Activated CD4-positive, alpha-beta T cell treated with anti-CD3 and anti-CD28 coated beads for 24 hours (primary cell): ENCODE data around the gene G3BP2.

Experiments
- DNase-seq, 2 donors: peaks; one replicate each; pipeline ENCODE4 v3.0.0-alpha.2; 2020; ENCODE audit warnings: low read depth in 2 of 2

Gene G3BP2

DNA sequence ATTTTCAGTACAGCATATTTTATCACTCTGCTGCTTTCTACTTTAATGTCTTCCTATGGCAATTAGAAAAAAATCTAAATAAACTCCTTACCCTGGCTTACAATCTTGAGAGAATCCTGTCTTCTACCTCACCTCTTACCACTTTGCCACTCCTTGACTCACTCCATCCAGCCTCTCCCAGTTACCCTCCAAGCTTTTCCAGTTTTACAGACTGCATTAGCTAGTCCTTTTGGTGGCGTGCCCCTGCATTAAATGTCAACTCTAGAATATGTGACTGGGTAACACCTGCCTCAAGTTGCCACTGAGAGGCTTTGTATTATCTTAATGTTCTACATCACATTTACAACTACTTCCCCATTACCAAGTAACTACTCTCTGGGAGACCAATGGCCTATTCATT lies 35.4 kb downstream of the G3BP2 start:
- DNase-seq: no peak

- DNase-seq: no peak
Observed at GRCh38 chr4:75637176-75637575, 36.0 kb downstream of the G3BP2 start.

DNA sequence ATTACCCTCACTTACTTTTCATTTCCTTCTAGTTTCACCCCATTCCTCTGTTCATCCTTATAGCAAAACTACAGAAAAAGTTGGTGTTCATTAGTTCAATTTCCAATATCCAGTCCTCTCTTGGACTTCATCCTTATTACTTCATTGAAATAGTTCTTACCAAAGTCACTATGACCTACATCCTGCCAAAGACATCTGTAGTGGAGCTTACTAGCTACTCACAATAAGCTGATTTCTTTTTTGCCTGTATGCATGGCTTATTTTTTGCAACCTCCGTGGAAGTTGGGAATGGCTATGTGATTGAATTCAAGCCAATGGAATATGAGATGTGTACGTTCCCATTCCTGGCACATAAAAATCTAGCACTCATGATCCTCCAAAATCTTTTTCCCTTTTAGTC lies 38.3 kb downstream of the G3BP2 start:
- no peak for DNase-seq

GRCh38 chr4:75634281-75634680 lies 38.9 kb downstream of the G3BP2 start:
- no peak for DNase-seq

DNA sequence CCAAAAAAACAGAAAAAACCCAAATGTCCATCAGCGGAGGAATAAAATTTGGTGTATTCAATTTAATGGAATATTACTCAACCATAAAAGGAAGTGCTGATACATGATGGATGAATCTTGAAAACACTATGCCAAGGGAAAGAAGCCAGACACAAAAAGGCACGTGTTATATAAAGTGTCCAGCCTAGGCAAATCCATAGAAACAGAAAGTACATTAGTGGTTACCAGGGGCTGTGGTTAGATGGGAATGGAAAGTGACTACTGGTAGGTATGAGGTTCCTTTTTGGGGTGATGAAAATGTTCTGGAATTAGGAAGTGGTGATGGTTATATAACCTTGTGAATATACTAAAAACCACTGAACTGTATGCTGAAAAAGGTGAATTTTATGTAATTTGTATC lies 39.4 kb downstream of the G3BP2 start:
- DNase-seq: no peak

GRCh38 chr4:75630937-75631329 lies 42.3 kb downstream of the G3BP2 start:
- DNase-seq: no peak

DNA sequence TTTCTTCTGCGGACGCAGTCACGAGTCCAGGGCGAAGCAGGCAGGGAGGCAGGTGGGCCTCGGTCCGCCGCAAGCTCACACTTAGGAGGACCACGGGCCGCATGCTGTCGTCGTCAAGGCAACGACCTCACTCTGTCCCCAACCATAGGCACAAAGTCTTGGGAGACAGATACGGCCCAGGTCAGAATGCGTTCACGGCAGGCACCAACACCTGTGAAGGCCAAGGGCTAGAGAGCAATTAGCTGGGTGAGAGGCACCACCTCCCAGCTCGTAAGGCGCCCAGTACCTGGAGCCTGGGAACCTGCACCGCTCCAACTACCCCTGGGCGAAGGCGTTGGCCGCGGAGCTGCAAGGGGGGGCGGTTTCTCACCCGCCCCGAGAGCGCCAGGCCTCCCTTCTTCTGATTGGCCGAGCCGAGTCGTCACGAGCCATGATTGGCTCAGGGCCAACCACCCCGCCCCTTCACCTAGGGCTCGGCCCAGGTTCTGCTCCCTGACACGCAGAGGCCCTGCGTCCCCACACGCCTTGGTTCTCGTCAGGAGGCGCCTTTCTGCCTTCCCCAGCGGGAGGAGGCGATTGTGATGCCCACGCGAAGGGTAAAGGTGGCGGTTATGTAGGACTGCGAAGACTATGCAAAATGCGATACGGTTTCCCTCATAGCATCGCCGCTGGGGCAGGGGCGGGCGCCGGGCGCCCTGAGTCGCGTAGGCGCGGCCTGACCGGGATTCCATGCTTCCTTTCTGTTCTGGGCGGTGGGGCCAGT lies 42.9 kb downstream of the G3BP2 start, which contains the start of gene CDKL2:
Gene CDKL2, minus strand, starts transcription at position 355 of the 763 bp plus-strand sequence. CDS start 4,540 bp downstream, outside the sequence.
- DNase-seq: peak; percentile 86 to 88

GRCh38 chr4:75629239-75629638 lies 44.0 kb downstream of the G3BP2 start:
- DNase-seq: no peak

DNA sequence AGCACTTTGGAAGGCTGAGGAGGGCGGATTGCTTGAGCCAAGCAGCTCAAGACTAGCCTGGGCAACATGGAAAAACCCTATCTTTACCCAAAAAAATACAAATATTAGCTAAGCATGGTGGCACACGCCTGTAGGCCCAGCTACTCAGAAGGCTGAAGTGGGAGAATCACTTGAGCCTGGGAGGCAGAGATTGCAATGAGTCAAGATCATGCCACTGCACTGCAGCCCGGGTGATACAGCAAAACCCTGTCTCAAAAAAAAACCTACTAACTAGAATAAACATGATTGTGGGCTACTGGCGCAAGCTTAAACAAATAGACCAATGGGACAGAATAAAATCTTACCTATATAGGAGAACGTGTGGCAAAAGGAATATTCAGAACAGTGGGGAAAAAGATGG lies 50.2 kb downstream of the G3BP2 start:
- no peak for DNase-seq

GRCh38 chr4:75621715-75622114 lies 51.5 kb downstream of the G3BP2 start:
- no peak for DNase-seq

GRCh38 chr4:75612306-75612705 lies 60.9 kb downstream of the G3BP2 start:
- no peak for DNase-seq

DNA sequence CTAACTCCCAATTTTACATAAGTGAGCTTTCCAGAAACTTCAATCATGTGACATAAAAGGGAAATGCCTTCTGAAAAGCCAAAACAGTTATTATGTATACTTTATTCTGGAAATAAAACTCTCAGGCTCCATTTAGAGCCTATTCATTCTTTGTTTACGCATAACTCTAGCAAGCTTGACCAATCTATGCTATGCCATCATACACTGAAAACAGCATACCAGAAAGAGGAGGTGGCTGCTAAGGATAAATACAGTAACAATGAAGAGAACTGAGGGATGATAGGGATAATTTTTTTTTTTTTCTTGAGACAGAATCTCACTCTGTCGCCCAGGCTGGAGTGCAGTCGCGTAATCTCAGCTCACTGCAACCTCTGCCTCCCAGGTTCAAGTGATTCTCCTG lies 67.3 kb downstream of the G3BP2 start:
- no peak for DNase-seq

DNA sequence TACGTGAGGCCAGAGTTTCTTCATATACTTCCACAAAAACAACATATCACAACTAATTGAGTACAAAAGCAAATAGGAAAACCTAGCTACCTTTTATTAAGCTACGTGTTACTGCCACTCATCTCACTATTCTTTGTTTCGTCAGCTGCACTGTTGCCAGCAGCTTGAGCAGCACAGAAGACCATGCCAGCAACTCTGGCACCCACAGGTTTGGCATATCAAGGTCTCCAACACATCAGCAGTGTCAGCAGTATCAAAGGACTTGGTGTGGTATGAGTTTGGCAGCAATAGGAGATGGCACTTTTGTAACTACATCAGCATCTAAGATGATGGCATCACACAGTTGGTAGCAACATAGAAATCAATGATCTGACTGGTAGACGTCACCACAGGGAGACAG lies 73.6 kb downstream of the G3BP2 start:
- no peak for DNase-seq

- no peak for DNase-seq
Observed at GRCh38 chr4:75598390-75598789, 74.8 kb downstream of the G3BP2 start.

GRCh38 chr4:75596061-75596460 lies 77.2 kb downstream of the G3BP2 start:
- DNase-seq: no peak

- no peak for DNase-seq
Observed at GRCh38 chr4:75593393-75593792, 79.8 kb downstream of the G3BP2 start.
